SU-DHL-6 (cell line): ENCODE results near the gene TP53I13.

Experiments
- H2AFZ ChIP-seq: fragments of 200-600 bp; sonication (generic); 2 replicates; pipeline ENCODE4 v1.6.1; 2014; ENCODE audit warnings: low read depth, mild to moderate bottlenecking, moderate library complexity, mixed read lengths, antibody characterized with exemption, low read length; ENCODE audit not compliant: severe bottlenecking
- H3F3A ChIP-seq: fragments of 200-600 bp; shearing (Covaris generic); 2 replicates; pipeline ENCODE4 v1.6.0; 2016; ENCODE audit warnings: antibody characterized with exemption, mild to moderate bottlenecking; ENCODE audit not compliant: insufficient read depth
- H3K27ac ChIP-seq: fragments of 200-600 bp; sonication (generic); 2 replicates; pipeline ENCODE4 v1.5.1; 2016; ENCODE audit warnings: low read depth, mild to moderate bottlenecking, low read length, moderate library complexity, mixed read lengths
- H3K27me3 ChIP-seq: fragments of 200-600 bp; sonication (generic), shearing (Covaris generic); 2 replicates; pipeline ENCODE4 v1.6.0; 2014; ENCODE audit warnings: mild to moderate bottlenecking, low read length
- H3K36me3 ChIP-seq: fragments of 200-600 bp; sonication (generic); 2 replicates; pipeline ENCODE4 v1.6.1; 2014; ENCODE audit warnings: mild to moderate bottlenecking, low read length, mixed read lengths
- H3K4me2 ChIP-seq: fragments of 300-600, 200-600 bp; shearing (Covaris generic), sonication (generic); 2 replicates; pipeline ENCODE4 v1.6.0; 2014; ENCODE audit warnings: low read length, low read depth, mild to moderate bottlenecking; ENCODE audit not compliant: poor library complexity, severe bottlenecking
- H3K4me3 ChIP-seq: fragments of 200-600 bp; sonication (generic); 2 replicates; pipeline ENCODE4 v1.5.1; 2014; ENCODE audit warnings: antibody characterized with exemption, low read length, mild to moderate bottlenecking, mixed read lengths; ENCODE audit not compliant: insufficient read depth, poor library complexity, severe bottlenecking
- H3K79me2 ChIP-seq: fragments of 200-600 bp; sonication (generic); 2 replicates; pipeline ENCODE4 v1.6.1; 2014; ENCODE audit warnings: mild to moderate bottlenecking, low read length, moderate library complexity; ENCODE audit not compliant: insufficient read depth
- H3K9ac ChIP-seq: fragments of 200-600 bp; sonication (generic); 2 replicates; pipeline ENCODE4 v1.7.0; 2014; ENCODE audit warnings: mild to moderate bottlenecking, low read length
- H3K9me2 ChIP-seq: fragments of 200-600 bp; sonication (generic); replicated peaks from 2 replicates; pipeline ENCODE4 v1.6.1; 2014; ENCODE audit warnings: low read length; ENCODE audit not compliant: insufficient read depth
- H3K9me3 ChIP-seq: fragments of 200-600 bp; sonication (generic); 2 replicates; pipeline ENCODE4 v1.6.1; 2014; ENCODE audit warnings: low read length, mixed read lengths; ENCODE audit not compliant: insufficient read depth
- H4K20me1 ChIP-seq: fragments of 200-600 bp; sonication (generic); 2 replicates; pipeline ENCODE4 v1.6.1; 2014; ENCODE audit warnings: low read depth, mild to moderate bottlenecking, antibody characterized with exemption, low read length, moderate library complexity, mixed read lengths
- CTCF ChIP-seq: fragments of 200-600 bp; sonication (generic); IDR thresholded peaks from one replicate; pipeline ENCODE4 v1.5.1; 2017; ENCODE audit warnings: antibody characterized with exemption, mild to moderate bottlenecking, low read length, moderate library complexity; ENCODE audit not compliant: insufficient read depth, poor library complexity, severe bottlenecking
- EZH2phosphoT487 ChIP-seq: fragments of 200-600 bp; sonication (generic), shearing (Covaris generic); conservative IDR thresholded peaks from 2 replicates; pipeline ENCODE4 v1.6.1; 2018; ENCODE audit warnings: mild to moderate bottlenecking, antibody characterized with exemption, low read length, moderate library complexity, mixed read lengths

TP53I13 gene

GRCh38 chr17:29582772-29583171 is 14.3 kb downstream of the TP53I13 start:
- Histone ChIP-seq H3K27me3 (no peaks in the 10 kb centered on the region), H3K4me3 (no peak overlapping the region), H3K79me2 (peaks cover 45% of the 10 kb centered on the region), H3F3A (no peaks in the 10 kb centered on the region), H4K20me1 (no peaks in the 10 kb centered on the region), H3K27ac (no peak overlapping the region), H3K9ac (no peak overlapping the region), H3K9me2 (no peaks in the 10 kb centered on the region), H3K36me3 (no peaks in the 10 kb centered on the region), H2AFZ (no peak overlapping the region), H3K9me3 (no peaks in the 10 kb centered on the region), H3K4me2 (no peak overlapping the region)
- no peak for TF ChIP-seq CTCF
- TF ChIP-seq EZH2phosphoT487 = no peak

DNA sequence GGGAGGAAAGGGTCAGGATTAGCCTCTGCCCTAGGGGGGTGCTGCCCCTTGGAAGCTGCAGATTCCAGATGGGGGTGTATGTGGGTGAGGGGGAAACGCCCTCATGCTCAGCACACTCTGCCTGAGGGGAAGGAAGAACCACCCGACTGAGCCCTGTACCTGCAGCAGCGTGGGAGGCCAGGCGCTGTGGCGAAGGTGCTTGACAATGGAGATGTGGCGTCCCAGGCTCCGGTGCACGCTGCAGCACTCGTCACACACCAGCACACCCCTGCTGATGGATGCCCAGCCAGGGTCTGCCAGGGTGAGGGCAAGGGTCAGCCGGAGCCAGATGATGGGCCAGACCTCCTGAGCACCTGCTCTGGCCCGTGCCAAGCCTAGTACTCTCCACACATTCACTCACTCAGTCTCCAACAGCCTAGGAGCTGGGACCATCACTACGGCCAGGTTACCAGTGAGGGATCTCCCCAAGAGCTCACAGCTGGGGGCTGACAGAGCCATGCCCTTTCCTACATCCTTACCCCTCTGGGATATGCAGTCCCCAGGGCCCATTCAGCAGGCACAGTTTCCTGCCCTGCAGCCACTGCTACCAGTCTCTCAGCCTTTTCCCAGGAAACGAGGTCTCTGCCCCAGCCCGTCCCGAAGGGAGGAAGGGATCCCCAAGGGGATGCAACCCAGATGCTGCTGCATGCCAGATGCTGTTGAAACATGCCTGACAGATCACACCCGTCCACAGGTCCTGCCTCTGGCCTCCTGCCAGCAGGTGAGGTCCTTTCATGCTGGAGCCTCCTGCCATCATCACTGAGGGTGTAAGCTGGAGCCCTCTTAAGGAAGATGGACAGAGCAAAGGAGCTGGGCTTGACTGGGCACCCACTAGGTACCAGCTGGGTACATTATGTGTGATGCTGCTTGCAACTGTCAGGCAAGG is 15.1 kb downstream of the TP53I13 start:
- Histone ChIP-seq H3K9me3 (no peaks in the 10 kb centered on the region), H3K27me3 (no peaks in the 10 kb centered on the region), H4K20me1 (no peaks in the 10 kb centered on the region), H3K36me3 (no peaks in the 10 kb centered on the region), H3K4me3 (no peak overlapping the region), H3F3A (no peaks in the 10 kb centered on the region), H3K9me2 (no peaks in the 10 kb centered on the region), H2AFZ (no peak overlapping the region), H3K27ac (no peak overlapping the region), H3K4me2 (no peak overlapping the region), H3K9ac (no peak overlapping the region), H3K79me2 (peaks cover 53% of the 10 kb centered on the region)
- TF ChIP-seq CTCF = no peak

DNA sequence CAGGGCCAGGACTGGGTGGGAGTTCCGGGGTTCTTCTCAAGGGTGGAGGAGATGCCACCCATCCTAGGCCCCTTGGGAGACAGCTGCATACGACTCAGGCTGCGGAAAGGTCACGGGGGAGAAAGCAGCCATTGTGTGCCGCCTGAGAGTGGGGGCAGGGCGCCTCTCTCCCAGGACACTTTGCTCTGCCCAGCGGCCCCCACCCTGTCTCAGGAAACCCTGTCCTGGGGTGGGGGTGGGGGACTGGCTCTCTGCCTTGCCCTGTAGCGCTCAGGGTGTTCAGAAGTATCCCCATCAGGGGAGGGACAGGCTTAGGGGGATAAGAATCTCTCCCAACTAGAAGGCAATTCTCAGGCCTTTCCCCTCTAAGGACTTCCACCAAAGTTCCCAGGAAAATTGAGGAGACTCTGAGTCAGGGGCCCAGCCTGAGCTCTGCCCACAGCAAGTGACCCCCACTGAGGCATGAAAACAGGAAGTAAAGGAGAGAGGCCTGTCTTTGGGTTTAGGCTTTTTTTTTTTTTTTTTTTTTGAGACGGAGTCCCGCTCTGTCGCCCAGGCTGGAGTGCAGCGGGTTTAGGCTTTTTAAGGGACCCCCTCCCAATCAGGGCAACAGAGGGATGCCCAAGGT is 16.1 kb downstream of the TP53I13 start:
- Histone ChIP-seq H3K4me3 (no peak overlapping the region), H3F3A (no peaks in the 10 kb centered on the region), H3K9me2 (no peaks in the 10 kb centered on the region), H3K4me2 (peak overlapping the region; percentile 40), H3K27ac (peak overlapping the region; percentile 22; the same call in 1 of the 2 replicates), H3K9ac (peak overlapping the region; percentile 34), H3K79me2 (peaks cover 57% of the 10 kb centered on the region), H2AFZ (no peak overlapping the region), H3K36me3 (no peaks in the 10 kb centered on the region), H3K27me3 (no peaks in the 10 kb centered on the region), H3K9me3 (no peaks in the 10 kb centered on the region), H4K20me1 (no peaks in the 10 kb centered on the region)
- no peak for TF ChIP-seq EZH2phosphoT487
- no peak for TF ChIP-seq CTCF
